Left renal cortex interstitium (tissue), 4 donors: ENCODE results near the gene OPCML. TPM values are rescaled to one million over a fixed set of nuclear protein-coding genes. Genes with fewer than 3 reads are reported as not detected.

Experiments
- DNase-seq, 4 donors: peaks; one replicate each; pipeline ENCODE4 v3.0.0-alpha.2; 2013; ENCODE audit warnings: low read depth in 4 of 4, low spot score in 2 of 4, missing footprints in 1 of 4
- polyA plus RNA-seq, 4 donors: library from polyadenylated mRNA; unstranded; fragments of 120-200 nt; gene quantifications; one replicate each; pipeline ENCODE4 v1.2.1, GENCODE V29; 2013; ENCODE audit not compliant: insufficient read length in 4 of 4

Gene OPCML
- polyA plus RNA-seq, 4 donors, result 12.3 to 15.7 (median 14.3) TPM

GRCh38 chr11:132556316-132556715, 976.0 kb downstream of the OPCML start:
- DNase-seq, result no peak

- no peak for DNase-seq
These were observed 976.7 kb downstream of the OPCML start for GRCh38 chr11:132555617-132556016.

GRCh38 chr11:132551016-132551415, 981.3 kb downstream of the OPCML start:
- no peak for DNase-seq

- DNase-seq, result no peak
These were observed 982.7 kb downstream of the OPCML start for GRCh38 chr11:132549561-132549960.

- no peak for DNase-seq
These were observed 983.3 kb downstream of the OPCML start for GRCh38 chr11:132549001-132549400.

GRCh38 chr11:132544007-132544406, 988.3 kb downstream of the OPCML start:
- no peak for DNase-seq

GRCh38 chr11:132541794-132542193, 990.5 kb downstream of the OPCML start:
- DNase-seq, result no peak

- DNase-seq, result no peak
These were observed 991.7 kb downstream of the OPCML start for GRCh38 chr11:132540581-132540980.

GRCh38 chr11:132539590-132540368, 992.5 kb downstream of the OPCML start:
- no peak for DNase-seq

GRCh38 chr11:132538642-132539041, 993.7 kb downstream of the OPCML start:
- no peak for DNase-seq

- DNase-seq, result no peak
These were observed 996.5 kb downstream of the OPCML start for GRCh38 chr11:132535830-132536229.

GRCh38 chr11:132531921-132532320, 1000.4 kb downstream of the OPCML start:
- no peak for DNase-seq

- DNase-seq, result no peak
These were observed 1004.1 kb downstream of the OPCML start for GRCh38 chr11:132528181-132528580.

- DNase-seq, result no peak
These were observed 1008.4 kb downstream of the OPCML start for GRCh38 chr11:132523929-132524328.

- DNase-seq, result no peak
These were observed 1012.1 kb downstream of the OPCML start for GRCh38 chr11:132520199-132520598.

- no peak for DNase-seq
These were observed 1013.0 kb downstream of the OPCML start for GRCh38 chr11:132519241-132519815.

- no peak for DNase-seq
These were observed 1027.7 kb downstream of the OPCML start for GRCh38 chr11:132504501-132505041.

GRCh38 chr11:132501356-132501755, 1030.9 kb downstream of the OPCML start:
- no peak for DNase-seq

GRCh38 chr11:132499661-132500060, 1032.6 kb downstream of the OPCML start:
- DNase-seq, result no peak

- DNase-seq, result peak; percentile 22 to 52 (median 28)
These were observed 1036.0 kb downstream of the OPCML start for GRCh38 chr11:132496341-132496740.

GRCh38 chr11:132493801-132494200, 1038.5 kb downstream of the OPCML start:
- no peak for DNase-seq

- DNase-seq, result no peak
These were observed 1041.3 kb downstream of the OPCML start for GRCh38 chr11:132490978-132491377.
